Mesendoderm (in vitro differentiated cells): Measurements from ENCODE around the gene ADARB2.

ENCODE experiments used
- DNase-seq: peaks from one replicate; pipeline ENCODE4 v3.0.0; 2013
- H2AK5ac ChIP-seq: 2 replicates; pipeline ENCODE4 v1.6.1; 2013; ENCODE audit warnings: low read length, inconsistent platforms
- H2BK120ac ChIP-seq: 2 replicates; pipeline ENCODE4 v1.6.1; 2013; ENCODE audit warnings: low read depth, mild to moderate bottlenecking, low read length, moderate library complexity, mixed read lengths
- H2BK15ac ChIP-seq: replicated peaks from 2 replicates; pipeline ENCODE4 v1.6.1; 2013; ENCODE audit warnings: low read depth, mild to moderate bottlenecking, moderate library complexity
- H2BK5ac ChIP-seq: 2 replicates; pipeline ENCODE4 v1.6.1; 2013; ENCODE audit warnings: low read length, inconsistent platforms
- H3K18ac ChIP-seq: 2 replicates; pipeline ENCODE4 v1.6.1; 2013; ENCODE audit warnings: mild to moderate bottlenecking, low read length, mixed read lengths
- H3K23ac ChIP-seq: one replicate; pipeline ENCODE4 v1.6.1; 2013; ENCODE audit warnings: low read length
- H3K27ac ChIP-seq: 2 replicates; pipeline ENCODE4 v1.5.1; 2013; ENCODE audit warnings: low read depth, mild to moderate bottlenecking, inconsistent platforms, low read length, moderate library complexity
- H3K27me3 ChIP-seq: 2 replicates; pipeline ENCODE4 v1.6.1; 2013; ENCODE audit warnings: low read length, control low read depth, mild to moderate bottlenecking, inconsistent platforms; ENCODE audit not compliant: insufficient read depth, poor library complexity
- H3K36me3 ChIP-seq: 2 replicates; pipeline ENCODE4 v1.6.1; 2013; ENCODE audit warnings: low read length, inconsistent platforms; ENCODE audit not compliant: control insufficient read depth, insufficient read depth
- H3K4ac ChIP-seq: one replicate; pipeline ENCODE4 v1.6.1; 2013; ENCODE audit warnings: low read depth, mild to moderate bottlenecking, low read length, moderate library complexity
- H3K4me1 ChIP-seq: 2 replicates; pipeline ENCODE4 v1.6.1; 2013; ENCODE audit warnings: low read depth, low read length, inconsistent platforms; ENCODE audit not compliant: control insufficient read depth
- H3K4me2 ChIP-seq: 2 replicates; pipeline ENCODE4 v1.6.1; 2013; ENCODE audit warnings: low read length
- H3K4me3 ChIP-seq: 2 replicates; pipeline ENCODE4 v1.5.1; 2013; ENCODE audit warnings: mild to moderate bottlenecking, low read length
- H3K56ac ChIP-seq: one replicate; pipeline ENCODE4 v1.6.1; 2013; ENCODE audit warnings: low read length
- H3K79me1 ChIP-seq: 2 replicates; pipeline ENCODE4 v1.6.1; 2013; ENCODE audit warnings: low read length, inconsistent platforms
- H3K79me2 ChIP-seq: 2 replicates; pipeline ENCODE4 v1.6.1; 2013; ENCODE audit warnings: mild to moderate bottlenecking, low read length; ENCODE audit not compliant: control insufficient read depth, insufficient read depth
- H3K9ac ChIP-seq: 2 replicates; pipeline ENCODE4 v1.6.1; 2013; ENCODE audit warnings: low read length, inconsistent platforms
- H4K5ac ChIP-seq: one replicate; pipeline ENCODE4 v1.6.1; 2013; ENCODE audit warnings: low read length
- H4K8ac ChIP-seq: one replicate; pipeline ENCODE4 v1.6.1; 2013; ENCODE audit warnings: low read depth, mild to moderate bottlenecking, control low read depth, low read length, moderate library complexity
- WGBS: extraction: QIAGEN DNeasy Blood & Tissue Kit; methylation state at CpG from one replicate; pipeline ENCODE4 v1.1.7; 2013; ENCODE audit warnings: low lambda C conversion rate, missing lambda C conversion rate; ENCODE audit not compliant: insufficient coverage; ENCODE audit errors: extremely low coverage; 5-methylcytosine and 5-hydroxymethylcytosine counted together

The ADARB2 gene

DNA sequence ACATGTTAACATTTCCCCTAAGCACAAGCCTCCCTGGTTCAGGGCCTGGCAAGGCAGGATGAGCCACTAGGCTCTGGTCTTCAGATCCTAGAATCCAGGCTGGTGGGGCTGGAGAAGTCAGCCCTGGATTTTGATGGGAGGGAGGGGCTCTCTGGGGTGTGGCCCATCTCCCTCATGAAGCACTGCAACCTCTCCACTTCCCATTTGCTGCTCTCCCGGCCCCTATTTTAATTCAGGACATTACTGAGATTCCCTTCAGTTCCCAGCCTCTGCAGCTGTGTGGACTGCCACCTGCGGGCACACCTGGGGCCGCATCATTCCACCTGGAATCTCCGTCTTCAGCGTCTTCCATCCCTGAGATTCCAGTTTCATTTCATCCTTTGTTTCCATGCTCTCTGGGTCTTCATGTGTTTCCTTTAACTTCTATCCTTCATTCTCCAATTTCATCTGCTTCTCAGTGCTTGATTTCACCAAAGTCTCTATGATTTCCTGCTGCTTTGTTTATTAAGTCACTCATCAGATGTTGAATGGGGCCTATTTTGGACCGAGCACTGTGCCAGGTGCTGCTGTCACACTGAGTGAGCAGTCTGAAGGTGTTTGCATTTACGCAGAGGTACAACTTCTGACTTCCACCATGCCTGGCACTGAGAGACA is 427.6 kb downstream of the ADARB2 start:
- H2BK15ac ChIP-seq = no peak overlapping the region
- no peaks in the 10 kb centered on the region for H3K27me3 ChIP-seq
- no peak overlapping the region for H4K5ac ChIP-seq
- H3K9ac ChIP-seq = no peak overlapping the region
- no peak overlapping the region for H3K4me3 ChIP-seq
- H3K23ac ChIP-seq = no peak overlapping the region
- no peak overlapping the region for H3K56ac ChIP-seq
- no peaks in the 10 kb centered on the region for H3K4me1 ChIP-seq
- H2BK5ac ChIP-seq = no peak overlapping the region
- no peaks in the 10 kb centered on the region for H3K36me3 ChIP-seq
- no CpG with 5 or more reads among the region's 7 CpGs for WGBS
- no peak overlapping the region for H3K27ac ChIP-seq
- H3K4ac ChIP-seq = no peak overlapping the region
- no peaks in the 10 kb centered on the region for H3K79me2 ChIP-seq
- H4K8ac ChIP-seq = no peak overlapping the region
- peak; percentile 45 for DNase-seq
- H2AK5ac ChIP-seq = no peak overlapping the region
- H3K4me2 ChIP-seq = no peak overlapping the region
- H3K18ac ChIP-seq = no peak overlapping the region
- H3K79me1 ChIP-seq = no peaks in the 10 kb centered on the region
- no peak overlapping the region for H2BK120ac ChIP-seq

DNA sequence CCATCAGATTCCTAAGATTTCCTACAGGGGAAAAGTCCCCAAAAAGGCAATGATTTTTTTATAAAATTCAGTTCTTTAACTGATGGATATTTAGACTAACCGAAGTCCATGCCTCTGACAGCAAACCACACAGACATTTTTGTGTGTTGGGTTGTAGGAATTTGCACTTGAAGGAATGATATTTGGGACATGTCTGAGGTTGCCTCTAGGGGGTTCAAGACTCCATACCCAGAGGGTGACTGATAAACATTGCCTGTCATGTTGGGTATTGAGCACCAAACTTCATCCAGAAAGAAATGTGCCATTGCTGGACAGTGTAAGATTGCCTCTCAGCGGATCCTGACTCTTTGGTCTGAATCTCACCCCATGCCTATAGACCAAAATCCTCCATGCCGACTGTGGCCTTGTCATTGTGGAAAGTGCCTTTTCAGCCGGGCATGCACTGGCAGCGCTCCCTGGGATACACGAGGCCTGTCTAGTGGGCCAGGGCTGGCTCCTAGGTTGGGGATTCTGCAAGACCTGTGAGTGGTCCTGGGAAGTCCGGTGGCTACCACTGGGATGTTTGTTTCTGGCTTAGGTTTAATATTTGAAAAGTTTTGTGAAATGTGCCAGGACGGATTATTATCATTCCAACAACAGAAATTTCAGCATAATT is 428.2 kb downstream of the ADARB2 start:
- Histone ChIP-seq H2BK5ac (no peak overlapping the region), H3K4me3 (no peak overlapping the region), H3K4ac (no peak overlapping the region), H2BK120ac (no peak overlapping the region), H3K23ac (no peak overlapping the region), H3K27ac (no peak overlapping the region), H3K18ac (no peak overlapping the region), H2BK15ac (no peak overlapping the region), H3K27me3 (no peaks in the 10 kb centered on the region), H3K56ac (no peak overlapping the region), H2AK5ac (no peak overlapping the region), H3K4me1 (no peaks in the 10 kb centered on the region), H4K5ac (no peak overlapping the region), H3K9ac (no peak overlapping the region), H3K36me3 (no peaks in the 10 kb centered on the region), H3K79me1 (no peaks in the 10 kb centered on the region), H4K8ac (no peak overlapping the region), H3K79me2 (no peaks in the 10 kb centered on the region), H3K4me2 (no peak overlapping the region)
- DNase-seq = no peak
- WGBS = no CpG with 5 or more reads among the region's 8 CpGs

DNA sequence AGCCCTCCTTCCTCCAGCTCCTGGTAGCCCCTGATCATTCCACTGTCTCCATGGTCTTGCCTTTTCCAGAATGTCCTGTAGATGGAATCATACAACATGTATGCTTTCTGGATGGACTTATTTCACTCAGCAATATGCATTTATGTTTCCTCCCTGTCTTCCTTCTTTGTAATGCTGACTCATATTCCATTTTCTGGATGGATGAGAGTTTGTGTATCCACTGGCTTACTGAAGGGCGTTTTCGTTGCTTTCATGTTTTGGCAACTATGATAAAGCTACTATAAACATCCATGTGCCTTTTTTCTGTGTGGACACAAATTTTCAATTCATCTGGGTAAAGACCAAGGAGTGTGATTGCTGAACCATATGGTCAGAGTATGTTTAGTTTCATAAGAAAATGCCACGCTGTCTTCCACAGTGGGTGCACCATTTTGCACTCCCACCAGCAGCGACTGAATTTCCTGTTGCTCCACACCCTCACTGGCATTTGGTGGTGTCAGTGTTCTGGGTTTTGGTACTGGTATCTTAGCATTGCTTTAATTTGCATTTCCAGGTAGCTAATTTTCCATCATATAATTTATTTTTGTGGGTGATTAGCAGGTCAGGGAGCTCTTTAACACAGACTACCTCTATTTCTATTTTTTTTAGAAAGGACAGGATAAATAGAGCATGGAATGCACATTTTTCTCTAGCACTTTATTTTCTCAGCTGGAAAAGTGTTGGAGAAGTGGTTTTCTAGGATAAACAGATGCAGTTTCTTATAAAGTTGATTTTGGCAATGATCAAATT is 429.0 kb downstream of the ADARB2 start:
- no peaks in the 10 kb centered on the region for H3K4me1 ChIP-seq
- no peak overlapping the region for H3K56ac ChIP-seq
- no peak overlapping the region for H3K9ac ChIP-seq
- H2BK5ac ChIP-seq = no peak overlapping the region
- DNase-seq = no peak
- no peak overlapping the region for H4K5ac ChIP-seq
- no peaks in the 10 kb centered on the region for H3K27me3 ChIP-seq
- H2BK120ac ChIP-seq = no peak overlapping the region
- H3K18ac ChIP-seq = no peak overlapping the region
- no peak overlapping the region for H3K4me2 ChIP-seq
- H2BK15ac ChIP-seq = no peak overlapping the region
- no peak overlapping the region for H4K8ac ChIP-seq
- H3K23ac ChIP-seq = no peak overlapping the region
- WGBS = no CpG with 5 or more reads among the region's 4 CpGs
- no peak overlapping the region for H3K4ac ChIP-seq
- no peak overlapping the region for H3K4me3 ChIP-seq
- H3K36me3 ChIP-seq = no peaks in the 10 kb centered on the region
- no peaks in the 10 kb centered on the region for H3K79me1 ChIP-seq
- H2AK5ac ChIP-seq = no peak overlapping the region
- H3K27ac ChIP-seq = no peak overlapping the region
- no peaks in the 10 kb centered on the region for H3K79me2 ChIP-seq

DNA sequence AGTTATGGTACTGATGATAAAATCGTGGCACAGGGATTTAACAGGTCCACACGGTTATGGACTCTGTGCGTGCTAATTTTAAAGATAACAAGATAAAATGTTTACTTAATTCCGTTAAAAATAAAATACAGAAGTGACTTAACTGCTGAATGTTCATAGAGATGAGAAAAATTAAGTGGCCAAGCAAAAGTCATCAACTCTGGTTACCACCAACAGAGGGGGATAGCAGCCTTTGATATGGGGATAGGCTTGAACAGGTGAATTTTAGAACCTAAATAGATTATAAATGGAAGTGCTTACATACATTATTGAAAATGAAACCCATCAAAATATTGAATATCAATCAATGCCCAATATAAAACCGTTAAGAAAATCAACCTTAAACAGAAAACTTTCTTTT is 436.2 kb downstream of the ADARB2 start:
- Histone ChIP-seq H3K79me1 (no peaks in the 10 kb centered on the region), H3K79me2 (no peaks in the 10 kb centered on the region), H2AK5ac (no peak overlapping the region), H3K4ac (no peak overlapping the region), H3K27me3 (no peaks in the 10 kb centered on the region), H3K27ac (no peak overlapping the region), H4K8ac (no peak overlapping the region), H2BK15ac (no peak overlapping the region), H3K4me2 (no peak overlapping the region), H3K56ac (no peak overlapping the region), H3K36me3 (no peaks in the 10 kb centered on the region), H3K4me1 (no peaks in the 10 kb centered on the region), H3K4me3 (no peak overlapping the region), H3K23ac (no peak overlapping the region), H2BK120ac (no peak overlapping the region), H3K9ac (no peak overlapping the region), H3K18ac (no peak overlapping the region), H2BK5ac (no peak overlapping the region), H4K5ac (no peak overlapping the region)
- WGBS = no CpG with 5 or more reads among the region's 5 CpGs
- DNase-seq = no peak

DNA sequence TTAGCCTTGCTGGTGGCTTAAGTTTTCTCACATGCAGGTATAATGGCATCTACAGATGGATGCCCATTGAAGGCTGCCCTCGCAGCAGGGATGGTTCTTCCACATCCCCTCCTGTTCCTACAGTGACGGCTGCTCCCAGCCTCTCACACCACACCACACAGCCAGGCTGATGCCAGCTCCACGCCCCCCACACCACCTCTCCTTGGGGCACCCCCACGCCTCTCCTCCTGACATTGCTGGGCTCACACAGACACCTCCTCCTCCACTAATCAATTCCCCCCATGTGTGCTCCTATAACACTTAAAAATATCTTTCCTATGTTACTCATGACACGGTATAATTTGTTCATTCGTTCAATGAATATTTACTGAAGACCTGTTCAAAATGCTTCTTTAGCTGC is 437.1 kb downstream of the ADARB2 start:
- no peak overlapping the region for H3K27ac ChIP-seq
- no peak overlapping the region for H3K56ac ChIP-seq
- H3K27me3 ChIP-seq = no peaks in the 10 kb centered on the region
- H3K4me3 ChIP-seq = no peak overlapping the region
- DNase-seq = no peak
- no peaks in the 10 kb centered on the region for H3K79me2 ChIP-seq
- no peak overlapping the region for H2BK5ac ChIP-seq
- no peak overlapping the region for H3K9ac ChIP-seq
- H3K4ac ChIP-seq = no peak overlapping the region
- H3K4me1 ChIP-seq = no peaks in the 10 kb centered on the region
- WGBS = no CpG with 5 or more reads among the region's 6 CpGs
- H2BK120ac ChIP-seq = no peak overlapping the region
- H3K79me1 ChIP-seq = no peaks in the 10 kb centered on the region
- no peak overlapping the region for H3K4me2 ChIP-seq
- H3K18ac ChIP-seq = no peak overlapping the region
- no peak overlapping the region for H2BK15ac ChIP-seq
- no peak overlapping the region for H4K5ac ChIP-seq
- H4K8ac ChIP-seq = no peak overlapping the region
- no peak overlapping the region for H2AK5ac ChIP-seq
- no peaks in the 10 kb centered on the region for H3K36me3 ChIP-seq
- H3K23ac ChIP-seq = no peak overlapping the region
